Globus pallidus (tissue), 1 donor: ENCODE measurements around the gene KCNJ15.
"Not testable (repeated sequence)": the region's sequence is repeated elsewhere in the genome, so short reads cannot be mapped to it uniquely, and the experiment has no call there.

ENCODE experiments used
- DNase-seq: peaks from one replicate; pipeline ENCODE4 v3.0.0-alpha.2; 2015; ENCODE audit warnings: low spot score

The KCNJ15 gene

GRCh38 chr21:38256599-38257302, at the start of gene KCNJ15:
KCNJ15 (plus strand) TSS chr21:38256991; CDS start chr21:38299262, 42,271 bp downstream.
- no peak for DNase-seq

- DNase-seq = no peak
Measured at GRCh38 chr21:38208118-38208517, 48.7 kb upstream of the KCNJ15 start.

GRCh38 chr21:38211321-38211720, 45.5 kb upstream of the KCNJ15 start:
- no peak for DNase-seq

- DNase-seq = no peak
Measured at GRCh38 chr21:38212706-38213105, 44.1 kb upstream of the KCNJ15 start.

GRCh38 chr21:38219049-38219628, 37.7 kb upstream of the KCNJ15 start:
- peak; percentile 39 for DNase-seq

- DNase-seq = no peak
Measured at GRCh38 chr21:38220270-38220737, 36.5 kb upstream of the KCNJ15 start.

- no peak for DNase-seq
Measured at GRCh38 chr21:38221594-38221993, 35.2 kb upstream of the KCNJ15 start.

- DNase-seq = no peak
Measured at GRCh38 chr21:38223893-38224540, 32.8 kb upstream of the KCNJ15 start.

GRCh38 chr21:38227401-38227800, 29.4 kb upstream of the KCNJ15 start:
- no peak for DNase-seq

- no peak for DNase-seq
Measured at GRCh38 chr21:38228115-38228514, 28.7 kb upstream of the KCNJ15 start.

GRCh38 chr21:38228537-38228936, 28.3 kb upstream of the KCNJ15 start:
- no peak for DNase-seq

GRCh38 chr21:38229260-38229877, 27.4 kb upstream of the KCNJ15 start:
- DNase-seq = no peak

GRCh38 chr21:38234395-38235142, 22.2 kb upstream of the KCNJ15 start:
- DNase-seq = no peak

- not testable (repeated sequence) for DNase-seq
Measured at GRCh38 chr21:38235251-38235650, 21.5 kb upstream of the KCNJ15 start.

GRCh38 chr21:38236232-38236631, 20.6 kb upstream of the KCNJ15 start:
- DNase-seq = no peak

GRCh38 chr21:38239672-38240071, 17.1 kb upstream of the KCNJ15 start:
- no peak for DNase-seq

- no peak for DNase-seq
Measured at GRCh38 chr21:38240129-38240528, 16.7 kb upstream of the KCNJ15 start.

- DNase-seq = no peak
Measured at GRCh38 chr21:38241029-38241740, 15.6 kb upstream of the KCNJ15 start.

GRCh38 chr21:38242061-38242460, 14.7 kb upstream of the KCNJ15 start:
- no peak for DNase-seq

GRCh38 chr21:38243732-38244406, 12.9 kb upstream of the KCNJ15 start:
- DNase-seq = no peak

GRCh38 chr21:38244407-38244787, 12.4 kb upstream of the KCNJ15 start:
- no peak for DNase-seq
